A549 treated with dexamethasone at 1 μM for 4 hours (cell line): ENCODE measurements around the gene RAD51D. TPM values are rescaled to one million over a fixed set of nuclear protein-coding genes. Genes with fewer than 3 reads are reported as not detected.

Source experiments
- total RNA-seq: library from RNA; stranded (reverse); fragments of 200-300 nt; extraction: Qiagen RNA extraction; gene quantifications from 5 replicates; pipeline ENCODE4 v1.2.3, GENCODE V29; 2022

Gene RAD51D
- total RNA-seq, result 21.9 to 28.6 TPM (median 28.4 TPM) in 5 replicates

DNA sequence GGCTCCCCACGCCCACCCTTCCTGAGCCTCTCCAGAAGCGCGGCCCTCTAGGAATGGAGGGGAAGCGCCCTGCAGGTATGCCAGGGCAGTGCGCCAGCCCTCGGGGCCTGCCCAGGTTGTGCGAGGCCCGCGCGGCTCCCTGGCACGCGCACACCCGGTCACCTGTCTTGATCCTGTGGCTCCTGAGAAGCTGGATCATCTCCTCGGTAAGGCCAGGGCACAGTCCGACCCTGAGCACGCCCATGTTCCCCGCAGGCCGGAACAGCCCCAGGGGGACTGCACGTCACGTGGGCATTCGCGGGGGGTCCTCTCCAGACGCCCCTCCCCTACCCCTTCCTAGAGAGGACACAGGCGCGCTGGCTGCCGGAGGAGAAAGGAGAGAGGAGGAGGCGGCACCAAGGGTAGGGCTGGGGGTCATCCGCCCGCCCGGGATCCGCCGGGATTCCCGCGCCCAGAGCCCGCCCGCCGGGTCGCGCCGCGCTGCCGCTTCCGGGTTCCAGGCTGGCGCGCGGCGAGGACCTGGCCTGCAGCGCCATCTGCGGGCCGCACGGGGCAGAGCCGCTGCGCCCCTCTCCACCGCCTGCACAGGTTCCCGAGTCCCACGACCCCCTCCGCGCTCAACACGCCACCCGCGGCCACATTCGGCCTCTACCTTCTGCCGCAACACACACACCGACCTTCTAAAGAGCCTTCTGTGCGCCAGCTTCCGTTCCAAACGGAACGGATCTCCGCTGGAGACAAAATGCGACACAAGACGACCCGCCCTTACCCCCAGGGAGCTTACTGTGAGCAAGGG, at the start of gene RAD51D:
RAD51D (minus strand) TSS at position 491 of the 796 bp plus-strand sequence; CDS start at position 244, 247 bp downstream.

GRCh38 chr17:35147375-35147905, 27.8 kb upstream of the RAD51D start, which contains the start of gene UNC45B:
Gene UNC45B, plus strand, starts transcription at chr17:35147817. Its CDS starts 447 bp downstream, at chr17:35148264.

DNA sequence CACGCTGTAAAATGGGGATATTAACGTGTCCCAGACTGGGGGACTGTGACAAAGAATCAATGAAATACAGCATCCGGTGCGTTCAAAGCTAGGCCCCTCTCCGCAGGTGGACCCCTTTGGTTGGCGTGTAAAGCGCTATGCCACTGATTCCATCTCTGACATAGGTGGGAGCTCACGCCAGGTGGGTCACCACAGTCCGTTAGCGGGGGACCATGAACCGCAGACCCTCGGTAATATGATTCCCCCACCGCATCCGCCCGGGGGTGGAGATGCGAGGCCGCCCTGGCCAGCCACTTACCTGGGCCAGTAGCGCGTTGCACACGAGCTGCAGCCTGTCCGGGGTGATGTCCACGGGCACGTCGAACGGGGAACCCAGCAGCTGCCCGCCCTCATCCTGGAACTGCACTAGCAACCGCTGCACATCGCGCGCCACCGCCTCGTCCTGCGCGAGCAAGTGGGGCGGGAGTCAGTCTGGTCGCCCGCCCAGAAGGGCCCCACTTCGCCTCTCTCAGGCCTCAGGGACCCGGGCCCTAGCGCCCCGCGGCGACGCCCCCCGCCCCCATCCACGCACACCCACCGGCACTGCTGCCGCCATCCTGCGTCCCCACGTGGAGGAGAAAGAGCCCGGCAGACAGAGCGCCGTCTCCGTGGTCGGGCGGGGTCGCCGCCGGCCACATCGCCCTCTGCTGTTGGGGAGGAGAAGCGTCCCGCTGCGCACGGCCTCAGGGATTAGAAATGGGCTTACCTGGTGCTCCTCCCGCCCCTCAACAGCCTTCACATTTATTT, 22.2 kb upstream of the RAD51D start, which contains the start of gene NLE1:
NLE1 (minus strand) TSS at position 623 of the 786 bp plus-strand sequence; CDS start at position 595, 28 bp downstream.

DNA sequence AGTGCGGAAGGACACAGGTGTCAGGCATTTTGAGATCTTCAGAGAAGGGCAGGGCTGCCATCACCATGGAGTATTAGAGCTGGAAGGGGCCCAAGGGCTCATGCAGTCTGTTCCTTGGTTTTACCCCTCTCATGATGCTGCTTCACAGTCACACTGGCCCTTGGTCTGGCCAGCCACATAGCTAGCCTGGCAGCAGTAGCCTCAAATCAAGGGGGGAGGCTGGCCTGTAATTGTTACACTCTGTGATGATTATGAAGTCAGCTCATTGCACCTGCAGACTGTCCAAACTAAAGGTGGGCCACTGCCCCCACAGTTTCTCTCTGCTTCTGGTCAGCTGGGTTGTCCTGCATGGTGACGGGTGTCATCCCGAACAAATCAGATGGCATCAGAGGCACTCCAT, 1.7 kb upstream of the RAD51D start, which contains the start of gene FNDC8:
FNDC8 (plus strand) TSS at position 301 of the 400 bp plus-strand sequence; CDS start at position 380, 79 bp downstream.

DNA sequence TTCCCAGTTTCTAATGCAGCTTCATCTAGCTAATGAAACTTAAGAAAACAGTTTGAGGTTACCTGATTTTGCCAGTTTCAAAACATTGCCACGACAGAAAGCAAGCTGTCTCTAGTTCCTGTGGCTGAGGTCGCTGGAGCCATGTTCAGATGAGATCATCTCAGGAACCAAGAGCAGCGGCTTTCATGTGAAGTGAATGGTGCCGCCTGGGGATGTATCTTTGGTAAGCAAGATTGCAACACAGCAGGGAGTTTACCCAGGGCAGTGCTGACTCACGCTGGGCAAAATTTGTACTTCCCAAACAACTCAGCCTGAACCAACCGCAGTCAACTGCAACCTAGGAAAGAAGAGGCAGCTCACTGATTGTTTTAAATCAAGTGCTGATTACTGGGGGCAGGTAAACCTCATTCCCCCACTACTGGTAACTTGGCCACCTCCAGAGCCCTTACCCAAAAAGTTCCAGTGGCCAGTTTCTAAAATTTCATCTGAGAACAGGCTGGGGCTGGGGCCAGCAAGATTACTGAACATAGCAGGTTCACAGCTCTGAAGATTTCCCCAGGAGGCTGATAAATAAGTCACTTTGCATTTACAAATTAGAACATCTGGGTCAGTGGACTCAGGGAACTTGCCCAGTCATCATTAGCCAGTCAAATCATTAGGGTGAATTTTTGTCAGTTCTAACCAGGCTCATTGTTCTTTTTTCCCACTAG, 56.0 kb downstream of the RAD51D start, which contains the start of gene RFFL:
RFFL (minus strand) TSS at position 194 of the 710 bp plus-strand sequence. CDS start 37,154 bp downstream, outside the sequence.

Other genes with a start within 250 kb of the RAD51D start
- gene CCT6B, start 158.4 kb downstream of the RAD51D start, total RNA-seq, result 0.79 to 2.1 TPM (median 1.7 TPM) in 5 replicates
- 14.5 to 17.5 TPM (median 15.3 TPM) in 5 replicates for gene ZNF830, start 158.3 kb downstream of the RAD51D start, total RNA-seq
- gene LIG3, start 139.3 kb downstream of the RAD51D start, total RNA-seq, result 13.7 to 22.2 TPM (median 20.6 TPM) in 5 replicates
- gene RFFL, start 56.2 kb downstream of the RAD51D start, total RNA-seq, result 41.5 to 61.6 TPM (median 54.8 TPM) in 5 replicates
- gene FNDC8, start 1.8 kb upstream of the RAD51D start, total RNA-seq, result 0.06 to 0.09 TPM (median 0.07 TPM) in 3 of 5 replicates, not detected in the others
- gene NLE1, start 22.4 kb upstream of the RAD51D start, total RNA-seq, result 26.2 to 33.3 TPM (median 31.4 TPM) in 5 replicates
- gene UNC45B, start 28.0 kb upstream of the RAD51D start, total RNA-seq, result not detected in 5 replicates
- gene SLC35G3, start 74.5 kb upstream of the RAD51D start, total RNA-seq, result not detected in 5 replicates
- gene SLFN5, start 123.2 kb upstream of the RAD51D start, total RNA-seq, result 2.2 to 4.4 TPM (median 3.0 TPM) in 5 replicates